BE2C (cell line): Measurements from ENCODE around the gene KCNE1.

Experiments
- DNase-seq: peaks from one replicate; pipeline ENCODE4 v3.0.0-alpha.2; 2020
- H3K27me3 ChIP-seq: fragments of 250-450 bp; sonication (Bioruptor Pico); 2 replicates; pipeline ENCODE4 v1.5.1; 2020; ENCODE audit warnings: mild to moderate bottlenecking
- H3K36me3 ChIP-seq: fragments of 250-450 bp; sonication (Bioruptor Pico); 2 replicates; pipeline ENCODE4 v1.5.1; 2020; ENCODE audit warnings: mild to moderate bottlenecking
- H3K4me1 ChIP-seq: fragments of 250-450 bp; sonication (Bioruptor Pico); 2 replicates; pipeline ENCODE4 v1.5.1; 2020
- H3K4me3 ChIP-seq: 2 replicates; pipeline ENCODE4 v1.5.1; 2011; ENCODE audit warnings: low read depth, low read length
- H3K9me3 ChIP-seq: fragments of 250-450 bp; sonication (Bioruptor Pico); 2 replicates; pipeline ENCODE4 v1.5.1; 2020
- CTCF ChIP-seq: IDR thresholded peaks from 2 replicates; pipeline ENCODE4 v1.5.1; 2012; ENCODE audit warnings: mild to moderate bottlenecking, low read depth, low read length

KCNE1 gene

GRCh38 chr21:34519016-34519415 is 7.0 kb upstream of the KCNE1 start:
- no peaks in the 10 kb centered on the region for H3K27me3 ChIP-seq
- no peak for DNase-seq
- H3K9me3 ChIP-seq = no peaks in the 10 kb centered on the region
- H3K36me3 ChIP-seq = no peaks in the 10 kb centered on the region; the same call in 1 of the 2 replicates
- H3K4me1 ChIP-seq = no peaks in the 10 kb centered on the region
- no peak for TF ChIP-seq CTCF
- no peak overlapping the region for H3K4me3 ChIP-seq

- H3K9me3 ChIP-seq = no peaks in the 10 kb centered on the region
- no peaks in the 10 kb centered on the region; the same call in 1 of the 2 replicates for H3K36me3 ChIP-seq
- DNase-seq = no peak
- no peak for TF ChIP-seq CTCF
- H3K4me1 ChIP-seq = no peaks in the 10 kb centered on the region
- no peaks in the 10 kb centered on the region for H3K27me3 ChIP-seq
- H3K4me3 ChIP-seq = no peak overlapping the region
Measured at GRCh38 chr21:34518301-34518700, 6.3 kb upstream of the KCNE1 start.

GRCh38 chr21:34517491-34518245 is 5.7 kb upstream of the KCNE1 start:
- DNase-seq = no peak
- TF ChIP-seq CTCF = peak; percentile 24
- Histone ChIP-seq H3K36me3 (no peaks in the 10 kb centered on the region; the same call in 1 of the 2 replicates), H3K4me1 (no peaks in the 10 kb centered on the region), H3K9me3 (no peaks in the 10 kb centered on the region), H3K4me3 (no peak overlapping the region), H3K27me3 (no peaks in the 10 kb centered on the region)

- Histone ChIP-seq H3K4me1 (no peaks in the 10 kb centered on the region), H3K4me3 (no peak overlapping the region), H3K9me3 (no peaks in the 10 kb centered on the region), H3K27me3 (no peaks in the 10 kb centered on the region), H3K36me3 (no peaks in the 10 kb centered on the region; the same call in 1 of the 2 replicates)
- DNase-seq = no peak
- no peak for TF ChIP-seq CTCF
Measured at GRCh38 chr21:34517039-34517438, 5.0 kb upstream of the KCNE1 start.

GRCh38 chr21:34514576-34515115 is 2.6 kb upstream of the KCNE1 start:
- no peaks in the 10 kb centered on the region for H3K27me3 ChIP-seq
- no peaks in the 10 kb centered on the region for H3K36me3 ChIP-seq
- no peak for DNase-seq
- H3K9me3 ChIP-seq = no peaks in the 10 kb centered on the region
- no peaks in the 10 kb centered on the region for H3K4me1 ChIP-seq
- H3K4me3 ChIP-seq = no peak overlapping the region
- TF ChIP-seq CTCF = no peak

GRCh38 chr21:34513129-34513675 is 1.2 kb upstream of the KCNE1 start:
- H3K36me3 ChIP-seq = no peaks in the 10 kb centered on the region
- no peak for TF ChIP-seq CTCF
- H3K4me3 ChIP-seq = no peak overlapping the region
- no peaks in the 10 kb centered on the region for H3K27me3 ChIP-seq
- H3K9me3 ChIP-seq = no peaks in the 10 kb centered on the region
- no peaks in the 10 kb centered on the region for H3K4me1 ChIP-seq
- DNase-seq = no peak
